CD4-positive, alpha-beta T cell treated with Interleukin-10 for 1 hour (primary cell): ENCODE measurements around the gene MRTFA.
"Not testable (repeated sequence)": the region's sequence is repeated elsewhere in the genome, so short reads cannot be mapped to it uniquely, and the experiment has no call there.

Experiments
- DNase-seq: peaks from one replicate; pipeline ENCODE4 v3.0.0-alpha.2; 2020

MRTFA gene

DNA sequence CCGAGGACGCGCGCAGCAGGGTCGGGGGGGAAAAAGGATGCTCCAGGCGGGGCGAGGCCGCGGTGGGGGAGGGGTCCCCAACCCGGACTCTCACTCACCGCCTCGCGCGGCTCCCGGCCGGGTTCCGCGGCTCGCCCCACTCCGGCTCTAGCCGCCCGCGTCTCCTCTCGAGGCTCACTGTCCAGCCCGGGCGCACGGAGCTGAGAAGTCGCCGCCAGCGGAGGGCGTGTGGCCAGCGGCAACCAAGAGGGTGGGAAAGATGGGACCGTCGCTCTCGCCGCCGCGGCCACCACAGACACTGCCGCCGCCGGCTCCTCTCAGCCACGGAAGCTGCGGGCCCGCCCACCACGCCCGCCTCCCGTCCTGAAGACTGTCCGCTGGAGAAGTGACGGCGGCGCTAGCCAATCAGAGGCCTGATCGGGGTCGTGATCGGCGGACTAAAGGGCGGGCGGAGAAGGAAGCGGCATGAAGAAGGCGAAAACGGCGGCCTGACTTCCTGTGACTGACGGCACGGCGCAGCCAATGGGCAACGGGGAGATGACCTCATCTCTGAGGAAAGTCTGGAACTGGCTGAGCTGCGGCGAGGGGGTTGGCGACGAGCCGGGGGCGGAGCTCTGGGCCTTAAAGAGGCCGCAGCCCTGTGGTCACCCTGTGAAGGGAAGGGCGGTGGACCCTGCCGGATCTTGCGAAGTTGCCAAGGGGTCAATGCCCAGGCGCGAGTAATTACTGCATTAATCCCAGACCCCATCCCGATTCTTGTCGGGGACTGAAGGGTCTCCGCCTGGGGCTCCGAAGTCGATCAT, at the start of gene MRTFA:
TSS of gene MRTFA (minus strand) at position 340 of the 803 bp plus-strand sequence.
- peak; percentile 99 for DNase-seq

DNA sequence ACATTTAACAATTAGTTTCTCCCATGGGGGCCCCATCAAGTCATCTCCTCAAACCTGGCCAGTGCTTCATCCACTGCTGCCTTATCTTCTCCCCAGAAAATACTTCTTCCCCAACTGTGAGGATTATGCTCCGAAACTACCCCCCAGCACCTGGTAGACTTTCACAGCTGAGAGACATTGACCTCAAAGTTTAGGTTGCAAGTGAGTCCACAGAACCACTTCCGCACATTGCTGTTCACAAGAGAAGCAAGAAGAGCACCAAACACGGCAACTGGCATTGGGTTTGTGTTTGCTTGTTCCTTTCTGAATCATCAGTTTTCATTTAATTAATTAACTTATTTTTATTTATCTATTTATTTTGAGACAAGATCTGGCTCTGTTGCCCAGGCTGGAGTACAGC, 48.9 kb upstream of the MRTFA start:
- DNase-seq = peak; percentile 12

DNA sequence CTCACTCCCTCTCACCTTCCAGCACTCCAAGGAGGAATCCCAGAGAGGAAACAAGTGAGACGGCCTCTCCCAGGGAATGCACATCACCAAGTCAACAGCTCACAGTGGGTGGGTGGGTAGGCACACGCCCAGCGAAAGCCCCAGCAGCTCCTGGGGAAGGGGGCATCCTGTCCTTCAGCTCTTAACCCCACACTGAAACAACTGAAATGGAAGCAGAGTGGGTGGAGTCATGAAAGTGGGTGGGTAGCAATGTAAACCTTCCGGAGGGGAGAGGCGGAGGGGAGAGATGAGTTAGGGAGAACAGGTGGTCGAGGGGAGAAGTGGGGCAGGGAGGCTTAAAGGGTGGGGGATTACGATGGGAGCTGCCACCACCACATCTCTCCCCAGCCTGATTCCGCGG, 48.2 kb upstream of the MRTFA start:
- DNase-seq = no peak

DNA sequence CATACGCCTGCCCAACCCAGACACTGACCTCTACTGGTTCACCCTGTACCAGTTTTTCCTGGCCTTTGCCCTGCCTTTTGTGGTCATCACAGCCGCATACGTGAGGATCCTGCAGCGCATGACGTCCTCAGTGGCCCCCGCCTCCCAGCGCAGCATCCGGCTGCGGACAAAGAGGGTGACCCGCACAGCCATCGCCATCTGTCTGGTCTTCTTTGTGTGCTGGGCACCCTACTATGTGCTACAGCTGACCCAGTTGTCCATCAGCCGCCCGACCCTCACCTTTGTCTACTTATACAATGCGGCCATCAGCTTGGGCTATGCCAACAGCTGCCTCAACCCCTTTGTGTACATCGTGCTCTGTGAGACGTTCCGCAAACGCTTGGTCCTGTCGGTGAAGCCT, 44.9 kb upstream of the MRTFA start:
- DNase-seq = no peak

DNA sequence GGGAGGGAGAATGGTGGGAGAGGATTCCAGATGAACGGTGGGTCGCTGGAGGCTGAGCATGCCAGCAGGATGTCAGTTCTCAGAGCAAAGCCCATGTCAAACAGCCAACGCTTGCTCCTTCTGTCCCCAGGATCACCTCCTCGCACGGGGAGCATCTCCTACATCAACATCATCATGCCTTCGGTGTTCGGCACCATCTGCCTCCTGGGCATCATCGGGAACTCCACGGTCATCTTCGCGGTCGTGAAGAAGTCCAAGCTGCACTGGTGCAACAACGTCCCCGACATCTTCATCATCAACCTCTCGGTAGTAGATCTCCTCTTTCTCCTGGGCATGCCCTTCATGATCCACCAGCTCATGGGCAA, 44.3 kb upstream of the MRTFA start:
- DNase-seq = no peak

DNA sequence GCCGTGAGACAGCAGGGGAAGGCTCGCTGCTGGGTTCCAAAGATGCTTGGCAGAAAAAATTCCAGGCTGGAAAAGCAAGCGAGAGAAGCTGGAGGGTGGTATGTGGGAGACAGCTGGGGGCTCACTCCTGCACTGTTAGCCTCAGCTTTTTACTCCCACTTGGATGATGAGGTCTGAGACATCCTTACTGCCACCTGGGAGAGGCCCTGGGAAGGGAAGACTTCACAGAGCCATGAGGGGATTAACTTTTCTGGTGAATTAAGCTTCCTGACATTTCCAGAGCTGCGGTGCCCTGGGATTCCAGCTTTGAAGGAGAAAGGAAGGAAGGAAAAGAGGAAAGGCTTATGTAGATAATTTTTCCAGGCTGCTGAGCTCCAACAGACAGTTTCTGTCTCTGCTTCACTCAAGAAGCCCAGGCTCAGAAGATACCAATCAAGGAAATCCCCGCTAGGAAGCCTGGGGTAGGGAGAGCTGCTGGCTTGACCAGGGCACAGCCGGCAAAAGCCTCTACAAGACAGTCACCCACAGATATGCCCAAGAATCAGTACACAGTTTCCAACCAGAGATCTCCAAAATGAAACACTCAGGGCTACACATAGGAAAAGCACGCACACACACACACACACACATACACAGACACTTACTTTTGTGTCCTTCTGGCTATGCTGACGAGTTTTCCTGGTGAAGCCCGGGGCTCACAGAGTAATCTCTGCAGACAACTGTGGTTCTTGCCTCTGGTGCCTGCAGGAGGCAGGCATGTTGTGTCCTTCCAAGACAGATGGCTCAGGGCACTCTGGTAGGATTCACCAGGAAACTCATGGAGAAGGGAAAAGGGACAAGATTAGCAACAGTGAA, 43.7 kb upstream of the MRTFA start:
- DNase-seq = no peak

DNA sequence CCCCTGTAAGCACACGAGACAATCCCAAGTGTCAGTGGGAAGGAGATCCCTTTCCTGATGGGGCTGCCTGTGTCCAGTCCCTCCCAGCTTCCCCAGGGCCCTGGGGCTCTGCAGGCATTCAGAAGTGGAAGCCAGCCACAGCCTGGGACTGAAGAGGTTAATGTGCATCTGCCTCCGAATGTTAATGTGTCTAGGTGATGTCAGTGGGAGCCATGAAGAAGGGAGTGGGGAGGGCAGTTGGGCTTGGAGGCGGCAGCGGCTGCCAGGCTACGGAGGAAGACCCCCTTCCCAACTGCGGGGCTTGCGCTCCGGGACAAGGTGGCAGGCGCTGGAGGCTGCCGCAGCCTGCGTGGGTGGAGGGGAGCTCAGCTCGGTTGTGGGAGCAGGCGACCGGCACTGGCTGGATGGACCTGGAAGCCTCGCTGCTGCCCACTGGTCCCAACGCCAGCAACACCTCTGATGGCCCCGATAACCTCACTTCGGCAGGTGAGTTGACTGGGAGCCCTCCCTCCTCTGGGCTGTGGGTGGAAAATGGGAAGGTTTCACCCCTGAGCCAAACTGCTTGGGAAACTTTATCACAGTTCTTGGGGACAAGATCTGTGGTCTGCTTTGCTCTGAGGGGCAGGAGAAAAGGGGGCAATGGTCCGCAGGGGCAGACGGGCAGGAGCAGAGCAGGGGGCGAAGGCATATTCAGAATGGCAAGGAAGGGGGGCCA, 42.9 kb upstream of the MRTFA start, which contains the start of gene MCHR1:
TSS of gene MCHR1 (plus strand) at position 236 of the 715 bp plus-strand sequence. CDS start at position 405, 169 bp downstream.
- no peak for DNase-seq

DNA sequence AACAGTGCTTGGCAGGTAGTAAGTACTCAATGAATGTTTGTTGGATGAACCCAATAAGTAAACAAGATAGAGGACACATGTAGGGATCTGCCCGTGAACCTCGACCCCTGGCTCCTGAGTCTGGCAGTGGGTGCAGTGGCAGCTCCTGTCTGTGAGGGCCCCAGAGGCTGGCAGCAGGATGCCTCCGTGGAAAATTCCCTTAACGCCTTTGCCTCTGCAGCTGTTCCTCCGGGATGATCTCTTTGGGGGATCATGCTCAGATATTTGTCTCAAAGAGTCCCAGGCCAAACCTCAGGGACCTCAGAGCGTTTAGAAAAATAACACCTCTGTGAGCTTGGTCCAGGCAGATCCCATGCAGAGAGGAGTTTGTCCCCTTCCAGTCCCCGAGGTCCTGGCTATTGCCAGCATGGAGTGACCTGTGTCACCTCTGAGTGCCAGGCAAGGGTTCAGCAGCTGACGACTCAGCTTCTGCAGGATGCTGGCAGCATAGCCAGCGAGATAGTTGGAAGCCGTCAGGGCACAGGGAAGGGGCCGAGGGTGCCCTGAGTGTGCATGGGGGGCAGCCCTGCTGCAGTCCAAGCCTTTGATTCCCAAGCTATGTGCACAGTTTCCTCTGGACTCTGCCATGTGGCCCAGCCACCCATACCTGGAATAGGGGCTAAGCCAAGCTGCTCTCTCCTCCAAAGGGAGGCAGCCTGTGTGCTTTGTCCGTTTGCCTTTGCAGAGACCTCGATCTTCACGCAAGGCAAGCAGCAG, 42.2 kb upstream of the MRTFA start:
- no peak for DNase-seq

DNA sequence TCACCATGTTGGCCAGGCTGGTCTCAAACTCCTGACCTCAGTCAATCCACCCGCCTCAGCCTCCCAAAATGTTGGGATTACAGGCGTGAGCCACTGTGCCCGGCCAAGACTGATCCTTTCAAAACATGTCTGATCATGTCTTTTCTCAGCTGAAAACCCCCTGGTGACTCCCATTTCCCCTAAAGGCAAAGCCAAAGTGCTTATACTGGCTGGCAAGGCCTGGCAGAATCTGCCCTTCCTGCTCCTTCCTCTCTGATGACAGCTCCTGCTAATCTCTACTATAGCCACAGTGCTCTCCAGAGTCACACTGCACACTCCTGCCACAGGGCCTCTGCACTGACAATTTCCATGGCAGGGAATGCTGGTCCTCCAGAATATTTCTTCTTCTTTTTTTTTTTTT, 40.1 kb upstream of the MRTFA start:
- DNase-seq = no peak

DNA sequence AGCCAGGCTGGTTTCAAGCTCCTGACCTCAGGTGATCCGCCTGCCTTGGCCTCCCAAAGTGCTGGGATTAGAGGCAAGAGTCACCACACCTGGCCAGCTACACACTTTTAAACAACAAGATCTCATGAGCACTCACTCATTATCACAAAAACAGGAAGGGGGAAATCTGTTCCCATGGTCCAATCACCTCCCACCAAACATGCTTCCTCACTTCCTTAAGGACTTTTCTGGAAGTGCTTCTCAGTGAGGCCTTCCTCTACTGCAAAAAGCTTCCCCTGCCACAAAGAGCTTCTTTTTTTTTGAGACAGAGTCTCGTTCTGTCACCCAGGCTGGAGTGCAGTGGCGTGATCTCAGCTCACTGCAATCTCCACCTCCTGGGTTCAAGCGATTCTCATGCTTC, 39.6 kb upstream of the MRTFA start:
- DNase-seq = not testable (repeated sequence)

DNA sequence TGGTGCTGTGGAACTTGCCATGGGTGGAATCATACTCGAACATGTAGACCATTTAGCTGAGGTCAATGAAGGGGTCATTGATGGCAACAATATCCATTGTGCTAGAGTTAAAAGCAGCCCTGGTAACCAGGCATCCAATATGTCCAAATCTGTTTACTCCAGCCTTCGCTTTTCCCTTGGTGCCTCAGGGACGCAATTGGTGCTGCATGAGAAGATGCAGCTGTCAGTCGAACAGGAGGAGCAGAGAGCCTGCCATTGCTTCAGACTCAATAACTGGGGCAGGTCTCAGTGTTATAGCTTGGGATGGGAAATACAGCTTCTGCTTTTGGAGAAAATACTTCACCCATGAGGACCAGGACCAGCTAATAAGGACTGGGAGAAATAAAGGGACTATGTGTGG, 37.8 kb upstream of the MRTFA start:
- DNase-seq = no peak

DNA sequence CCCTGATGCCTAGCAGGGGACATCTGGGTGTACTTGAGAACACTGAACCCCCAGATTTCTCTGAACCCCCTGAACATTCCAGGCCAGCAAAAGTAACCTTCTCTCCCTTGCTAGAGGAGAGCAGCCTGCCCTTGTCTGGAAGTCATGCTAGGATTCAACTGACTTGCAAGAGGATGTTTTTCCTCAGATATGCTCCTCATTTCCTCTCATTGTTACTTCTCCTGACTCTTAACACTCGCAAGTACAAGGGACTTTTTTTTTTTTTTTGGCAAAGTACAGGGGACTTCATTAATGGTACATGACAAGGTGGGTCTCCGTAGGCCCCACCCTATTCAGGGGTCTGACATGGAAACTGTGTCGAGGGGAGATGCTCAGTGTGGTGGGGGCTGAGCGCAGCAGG, 36.5 kb upstream of the MRTFA start:
- no peak for DNase-seq

DNA sequence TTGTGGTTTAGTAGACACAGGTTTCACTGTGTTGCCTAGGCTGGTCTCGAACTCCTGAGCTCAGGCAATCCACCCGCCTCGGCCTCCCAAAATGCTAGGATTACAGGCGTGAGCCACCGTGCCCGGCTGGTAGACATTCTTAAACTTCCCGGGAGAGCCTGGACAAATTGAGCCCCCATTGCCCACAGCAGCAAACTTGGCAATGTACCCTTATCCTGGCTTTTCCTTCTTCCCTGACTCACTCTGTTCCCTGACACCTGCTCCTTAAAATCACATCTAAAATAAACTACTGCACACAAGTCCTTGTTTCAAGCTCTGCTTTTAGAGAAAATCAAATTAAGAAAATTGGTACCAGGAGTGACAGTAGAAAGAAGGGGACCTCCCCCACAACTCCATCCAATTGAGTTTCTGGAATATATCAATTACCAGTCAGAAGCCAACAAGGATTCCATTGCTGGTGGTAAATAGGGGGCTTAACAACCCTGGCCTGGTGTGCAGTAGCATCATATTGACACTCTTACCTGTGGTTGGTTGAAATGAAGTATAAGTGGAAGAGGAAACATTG, 35.4 kb upstream of the MRTFA start:
- DNase-seq = no peak

DNA sequence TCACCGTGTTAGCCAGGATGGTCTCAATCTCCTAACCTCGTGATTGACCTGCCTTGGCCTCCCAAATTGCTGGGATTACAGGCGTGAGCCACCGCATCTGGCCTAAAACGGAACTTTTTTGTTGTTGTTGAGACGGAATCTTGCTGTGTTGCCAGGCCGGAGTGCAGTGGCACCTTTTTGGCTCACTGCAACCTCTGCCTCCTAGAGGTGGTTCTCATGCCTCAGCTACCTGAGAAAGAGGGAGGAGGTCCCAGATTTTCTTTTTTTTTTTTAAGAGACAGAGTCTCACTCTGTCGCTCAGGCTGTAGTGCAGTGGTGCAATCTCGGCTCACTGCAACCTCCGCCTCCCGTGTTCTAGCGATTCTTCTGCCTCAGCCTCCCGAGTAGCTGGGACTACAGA, 34.9 kb upstream of the MRTFA start:
- no peak for DNase-seq

DNA sequence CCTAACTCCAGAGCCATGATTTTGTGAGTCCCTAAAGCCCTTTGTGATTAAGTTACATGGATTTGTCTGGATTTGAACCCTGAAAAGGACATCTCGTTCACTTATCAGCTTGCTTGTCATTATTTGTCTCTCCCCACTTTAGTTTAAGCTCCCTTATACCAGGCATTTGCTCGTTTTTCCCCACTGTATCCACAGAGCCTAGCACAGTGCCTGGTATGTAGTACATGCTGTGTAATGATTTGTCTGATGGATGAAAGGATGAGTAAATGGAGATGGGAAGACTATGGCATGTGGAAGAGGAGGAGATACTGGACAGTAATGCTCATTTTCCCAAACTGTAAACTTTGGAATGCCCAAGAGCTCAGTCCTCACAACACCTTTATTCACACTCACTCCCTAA, 33.5 kb upstream of the MRTFA start:
- no peak for DNase-seq

DNA sequence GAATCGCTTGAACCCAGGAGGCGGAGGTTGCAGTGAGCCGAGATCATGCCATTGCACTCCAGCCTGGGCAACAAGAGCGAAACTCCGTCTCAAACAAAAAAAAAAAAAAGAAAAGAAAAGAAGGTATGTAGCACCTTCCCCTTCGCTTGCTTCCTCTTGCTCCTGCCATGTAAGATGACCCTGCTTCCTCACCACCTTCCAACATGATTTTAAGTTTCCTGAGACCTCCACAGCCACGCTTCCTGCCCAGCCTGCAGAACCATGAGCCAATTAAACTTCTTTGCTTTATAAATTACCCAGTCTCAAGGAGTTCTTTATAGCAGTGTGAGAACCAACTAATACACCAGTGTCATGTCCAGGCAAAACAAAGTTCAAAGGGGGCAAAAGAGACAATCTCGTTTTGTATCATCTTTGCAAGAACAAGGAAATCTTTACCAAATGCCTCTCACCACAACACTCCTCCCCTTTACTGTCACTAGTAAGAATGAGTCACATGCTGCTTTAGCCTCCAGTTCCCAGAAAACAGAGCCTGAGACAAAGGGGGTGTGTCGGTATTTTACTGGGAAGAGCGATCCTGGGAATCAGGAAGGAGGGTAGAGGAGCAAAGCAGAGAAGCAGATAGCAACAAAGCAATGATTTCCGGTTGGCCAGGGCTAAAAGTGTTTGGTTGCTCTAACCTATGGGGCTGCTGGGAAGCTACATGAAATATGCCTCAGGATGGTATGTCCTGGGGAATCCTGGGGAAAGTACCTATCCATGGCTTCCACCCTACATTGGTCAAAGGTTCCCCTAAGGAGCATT, 32.3 kb upstream of the MRTFA start:
- DNase-seq = no peak

DNA sequence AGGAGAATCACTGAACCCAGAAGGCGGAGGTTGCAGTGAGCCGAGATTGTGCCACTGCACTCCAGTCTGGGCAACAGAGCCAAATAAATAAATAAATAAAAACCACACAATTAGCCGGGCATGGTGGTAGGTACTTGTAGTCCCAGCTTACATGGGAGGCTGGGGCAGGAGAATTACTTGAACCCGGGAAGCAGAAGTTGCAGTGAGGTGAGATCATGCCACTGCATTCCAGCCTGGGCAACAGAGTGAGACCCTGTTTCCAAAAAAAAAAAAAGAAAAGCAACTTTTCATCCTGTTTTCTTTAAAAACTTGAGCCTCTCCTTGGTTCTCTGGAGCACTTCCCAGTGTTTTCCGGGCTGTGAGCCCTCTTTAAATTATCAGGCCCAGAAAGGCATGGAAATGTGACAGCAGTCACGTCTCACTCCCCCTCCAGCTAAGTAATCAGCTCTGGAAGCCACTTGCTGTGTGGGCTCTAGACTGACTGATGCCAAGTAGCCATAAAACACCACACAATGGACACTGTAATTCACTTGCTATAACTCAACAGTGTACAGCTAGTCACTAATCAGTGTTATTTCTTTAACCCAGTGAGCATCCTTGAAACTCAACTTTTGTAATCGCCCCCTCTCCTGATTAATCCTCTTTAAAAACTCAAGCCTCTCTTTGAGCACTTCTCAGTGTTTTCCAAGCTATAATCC, 29.8 kb upstream of the MRTFA start:
- no peak for DNase-seq

DNA sequence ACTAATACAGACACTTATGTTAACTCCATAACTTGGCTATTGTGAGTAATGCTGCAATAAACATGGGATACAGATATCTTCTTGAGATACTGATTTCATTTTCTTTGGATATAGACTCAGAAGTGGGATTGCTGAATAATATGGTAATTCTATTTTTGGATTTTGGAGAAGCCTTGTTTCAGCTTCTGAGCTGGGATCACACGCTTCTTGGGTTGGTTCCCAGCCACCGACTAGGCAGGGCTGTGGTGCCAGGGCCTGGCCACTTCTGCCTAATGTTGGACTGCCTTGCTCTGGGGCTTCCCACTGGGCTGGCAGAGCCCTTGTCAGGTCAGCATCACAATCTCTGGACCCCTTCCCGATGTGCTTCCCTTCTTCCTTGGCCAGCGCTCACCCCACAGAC, 28.8 kb upstream of the MRTFA start:
- no peak for DNase-seq

DNA sequence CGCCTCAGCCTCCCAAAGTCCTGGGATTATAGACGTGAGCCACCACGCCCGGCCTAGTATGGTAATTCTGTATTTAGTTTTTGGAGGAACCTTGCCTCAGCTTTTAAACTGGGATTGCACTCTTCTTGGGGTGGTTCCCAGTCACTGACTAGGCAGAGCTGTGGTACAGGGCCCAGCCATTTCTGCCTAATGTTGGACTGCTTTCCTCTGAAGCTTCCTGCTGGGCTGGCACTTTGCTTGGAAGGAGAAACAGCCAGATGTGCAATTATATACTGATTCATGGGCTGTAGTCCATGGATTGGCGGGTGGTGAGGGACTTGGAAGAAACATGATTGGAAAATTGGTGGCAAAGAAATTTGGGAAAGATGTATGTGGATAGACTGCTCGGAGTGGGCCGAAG, 25.2 kb upstream of the MRTFA start:
- no peak for DNase-seq

DNA sequence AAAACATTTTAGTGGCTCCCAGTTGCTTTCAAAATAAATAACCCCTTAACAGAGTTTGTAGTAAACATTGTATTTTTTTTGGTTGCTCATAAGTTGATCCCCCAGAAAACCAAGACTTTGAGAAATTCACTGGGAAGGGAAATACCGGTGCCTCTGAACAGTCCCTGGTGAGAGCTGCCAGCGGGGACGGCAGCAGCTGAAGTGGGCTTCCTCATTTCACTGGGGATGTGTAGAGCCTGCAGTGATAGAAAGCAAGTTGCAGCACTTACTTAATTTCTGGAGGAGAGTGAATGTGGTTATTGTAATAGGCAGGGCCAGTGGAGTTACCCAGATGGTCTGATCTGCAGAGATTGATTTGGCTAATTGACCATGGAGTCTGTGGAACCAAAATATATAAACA, 24.2 kb upstream of the MRTFA start:
- DNase-seq = no peak

DNA sequence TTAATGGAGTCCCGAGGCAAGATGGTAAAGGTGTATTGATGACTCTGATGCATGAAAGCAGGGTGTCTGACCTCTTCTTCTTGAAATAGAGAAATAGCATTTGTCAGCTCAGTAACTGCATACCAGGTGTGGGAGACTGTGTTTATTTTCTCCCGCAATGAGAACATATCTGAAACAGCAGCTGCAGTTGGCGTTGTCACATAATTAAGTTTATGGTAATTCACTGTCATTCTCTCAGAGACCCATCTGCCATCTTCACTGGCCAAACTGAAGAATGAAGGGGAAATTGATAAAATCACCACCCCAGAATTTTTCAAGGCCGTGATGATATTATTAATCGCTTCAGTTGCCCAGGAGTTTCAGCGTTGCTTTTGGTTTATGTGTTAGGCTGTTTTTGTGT, 22.6 kb upstream of the MRTFA start:
- no peak for DNase-seq
